ENCODE measurements around the gene MAN2C1.

- TF ChIP-seq CTCF (IDR thresholded peaks at IDR 0.05; ENCODE audit: low read depth, low read length) = no peak
- no peak for TF ChIP-seq EZH2phosphoT487 (IDR thresholded peaks at IDR 0.05; ENCODE audit: low read depth)
Measured at GRCh38 chr15:75314552-75315290, 53.7 kb downstream of the MAN2C1 start.
